Stimulated activated CD8-positive, alpha-beta memory T cell treated with anti-CD3 and anti-CD28 coated beads, Interleukin-15, amount 100 ng/mL, for 24 hours (primary cell): Measurements from ENCODE around the gene TMEM247.

ENCODE experiments used
- DNase-seq: peaks from one replicate; pipeline ENCODE4 v3.0.0-alpha.2; 2020; ENCODE audit warnings: low read depth

TMEM247 gene

GRCh38 chr2:46479265-46479664 lies at the start of gene TMEM247:
Gene TMEM247, plus strand, starts transcription at chr2:46479565.
- no peak for DNase-seq

GRCh38 chr2:46430413-46430812 lies 49.0 kb upstream of the TMEM247 start:
- no peak for DNase-seq

GRCh38 chr2:46430992-46431391 lies 48.4 kb upstream of the TMEM247 start:
- no peak for DNase-seq

- no peak for DNase-seq
Measured at GRCh38 chr2:46431481-46432235, 47.7 kb upstream of the TMEM247 start.

- DNase-seq: no peak
Measured at GRCh38 chr2:46434851-46435273, 44.5 kb upstream of the TMEM247 start.

- DNase-seq: no peak
Measured at GRCh38 chr2:46435353-46435752, 44.0 kb upstream of the TMEM247 start.

GRCh38 chr2:46435796-46436360 lies 43.5 kb upstream of the TMEM247 start:
- no peak for DNase-seq

GRCh38 chr2:46436800-46437199 lies 42.6 kb upstream of the TMEM247 start:
- DNase-seq: no peak

- no peak for DNase-seq
Measured at GRCh38 chr2:46438102-46438501, 41.3 kb upstream of the TMEM247 start.

- DNase-seq: no peak
Measured at GRCh38 chr2:46438794-46439193, 40.6 kb upstream of the TMEM247 start.

GRCh38 chr2:46439582-46439981 lies 39.8 kb upstream of the TMEM247 start:
- no peak for DNase-seq

GRCh38 chr2:46441838-46442712 lies 37.3 kb upstream of the TMEM247 start:
- DNase-seq: no peak

- no peak for DNase-seq
Measured at GRCh38 chr2:46444732-46445131, 34.6 kb upstream of the TMEM247 start.

GRCh38 chr2:46445556-46445955 lies 33.8 kb upstream of the TMEM247 start:
- DNase-seq: no peak

- no peak for DNase-seq
Measured at GRCh38 chr2:46446871-46447568, 32.3 kb upstream of the TMEM247 start.

GRCh38 chr2:46447649-46448048 lies 31.7 kb upstream of the TMEM247 start:
- no peak for DNase-seq

- no peak for DNase-seq
Measured at GRCh38 chr2:46448111-46448510, 31.3 kb upstream of the TMEM247 start.

- DNase-seq: no peak
Measured at GRCh38 chr2:46448641-46449040, 30.7 kb upstream of the TMEM247 start.

GRCh38 chr2:46449700-46450099 lies 29.7 kb upstream of the TMEM247 start:
- no peak for DNase-seq

GRCh38 chr2:46451131-46451711 lies 28.1 kb upstream of the TMEM247 start:
- no peak for DNase-seq

GRCh38 chr2:46456789-46457188 lies 22.6 kb upstream of the TMEM247 start:
- DNase-seq: no peak
